GM19467 (cell line): ENCODE data around the gene AIFM2.

ENCODE experiments used
- ATAC-seq: cut with Tn5 transposase; IDR thresholded peaks from one replicate; pipeline ENCODE4 v1.9.1; 2021; ENCODE audit warnings: mild to moderate bottlenecking, moderate library complexity; ENCODE audit not compliant: unreplicated experiment

AIFM2 gene

DNA sequence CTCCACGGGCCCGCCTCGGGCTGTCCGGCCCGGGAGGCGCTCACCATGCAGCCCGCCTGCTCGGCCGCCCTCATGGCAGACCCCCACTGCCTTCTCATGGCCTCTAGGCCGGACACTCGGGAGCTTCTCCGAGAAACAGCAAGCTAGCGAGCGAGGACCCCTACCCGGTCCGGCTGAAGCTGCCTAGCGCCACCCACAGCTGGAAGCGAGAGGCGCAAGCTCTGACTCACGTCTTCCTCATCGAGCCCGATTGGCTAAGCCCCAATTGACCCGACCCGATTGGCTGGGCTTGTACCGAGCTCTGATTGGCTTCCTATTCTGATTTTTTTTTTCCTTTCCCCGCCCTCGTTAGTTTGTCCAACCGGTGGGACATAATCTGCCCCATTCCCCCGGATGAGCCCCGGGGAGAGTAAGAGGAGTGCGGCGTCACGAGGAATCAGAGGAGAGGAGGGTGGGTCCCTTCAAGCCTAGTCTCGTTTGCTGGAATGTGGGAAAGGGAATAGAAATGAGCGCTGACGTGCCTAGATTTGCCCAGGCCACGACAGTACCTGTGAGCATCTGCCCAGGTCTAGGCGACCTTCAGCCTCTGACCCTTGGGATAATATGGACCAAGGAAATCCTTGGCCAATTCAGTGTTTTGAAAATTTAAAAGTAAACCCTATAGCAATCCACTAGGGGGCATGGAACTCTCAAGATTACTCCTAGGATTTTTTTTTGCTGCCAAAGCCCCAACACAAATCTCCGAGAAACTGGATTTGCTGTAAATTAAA is 14.0 kb upstream of the AIFM2 start, which contains the start of gene TYSND1:
TSS of gene TYSND1 (minus strand) at position 212 of the 770 bp plus-strand sequence. CDS start at position 98, 114 bp downstream.
- peak; percentile 84 for ATAC-seq

DNA sequence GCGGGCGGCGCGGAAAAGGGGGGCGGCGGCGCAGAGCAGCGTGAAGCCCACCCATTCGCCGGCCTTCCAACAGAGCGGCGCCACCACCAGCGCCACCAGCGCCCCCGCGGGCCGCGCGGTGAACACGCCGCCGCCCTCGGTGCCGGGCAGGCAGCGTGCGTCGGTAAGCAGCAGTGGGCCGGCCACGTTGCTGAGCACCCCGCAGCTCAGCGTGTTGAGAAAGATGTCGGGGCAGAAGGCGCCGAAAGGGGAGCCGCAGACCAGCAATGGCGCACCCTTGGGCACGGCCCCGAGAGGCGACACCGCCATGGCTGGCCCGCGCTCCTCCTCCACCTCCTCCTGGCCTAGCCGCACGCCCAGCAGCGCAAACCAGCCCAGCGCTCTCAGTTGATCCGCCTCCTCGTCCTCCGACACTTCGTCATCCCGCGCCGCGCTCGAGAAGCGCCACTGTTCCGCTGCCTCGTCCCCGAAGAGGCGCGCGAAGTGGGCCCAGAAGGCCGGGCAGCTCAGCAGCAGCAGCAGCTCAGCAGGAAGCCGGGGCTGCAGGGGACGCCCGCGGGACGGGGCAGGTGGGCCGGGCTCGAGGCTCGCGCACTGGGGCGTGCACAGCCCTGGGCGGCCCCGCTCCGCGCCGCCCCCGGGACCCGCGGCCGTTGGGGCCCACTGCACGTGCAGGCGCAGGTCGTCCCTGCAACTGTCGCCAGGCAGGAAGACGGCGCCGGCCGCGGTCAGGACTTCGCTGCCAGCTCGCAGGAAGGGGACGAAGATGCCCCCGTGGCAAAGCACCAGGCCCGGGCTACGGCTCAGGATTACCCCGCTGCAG is 13.3 kb upstream of the AIFM2 start:
- ATAC-seq, result peak; percentile 37

DNA sequence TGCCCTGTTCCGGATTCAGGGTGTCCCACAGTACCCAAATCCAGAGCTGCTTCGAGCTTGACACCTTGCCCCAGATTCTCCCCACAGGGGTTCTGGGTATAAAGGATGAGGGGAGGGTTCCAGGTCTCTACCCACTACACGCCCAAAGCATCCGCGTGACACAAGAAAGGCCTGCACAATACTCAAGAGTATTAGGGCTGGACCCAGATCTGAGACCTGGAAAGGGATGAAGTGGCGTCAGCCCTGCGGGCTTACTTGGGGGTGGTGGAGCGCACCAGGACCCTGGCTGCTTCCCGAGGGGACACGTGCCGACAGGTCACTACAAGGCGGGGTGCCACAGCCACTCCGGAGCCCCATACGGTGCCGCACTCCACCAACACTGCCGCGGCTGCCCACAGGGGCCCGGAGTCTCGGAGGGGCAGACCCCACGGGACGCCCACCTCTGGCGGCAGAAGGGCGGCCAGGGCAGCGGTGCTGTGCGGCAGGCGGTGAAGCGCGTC is 12.6 kb upstream of the AIFM2 start:
- ATAC-seq, result peak; percentile 16

DNA sequence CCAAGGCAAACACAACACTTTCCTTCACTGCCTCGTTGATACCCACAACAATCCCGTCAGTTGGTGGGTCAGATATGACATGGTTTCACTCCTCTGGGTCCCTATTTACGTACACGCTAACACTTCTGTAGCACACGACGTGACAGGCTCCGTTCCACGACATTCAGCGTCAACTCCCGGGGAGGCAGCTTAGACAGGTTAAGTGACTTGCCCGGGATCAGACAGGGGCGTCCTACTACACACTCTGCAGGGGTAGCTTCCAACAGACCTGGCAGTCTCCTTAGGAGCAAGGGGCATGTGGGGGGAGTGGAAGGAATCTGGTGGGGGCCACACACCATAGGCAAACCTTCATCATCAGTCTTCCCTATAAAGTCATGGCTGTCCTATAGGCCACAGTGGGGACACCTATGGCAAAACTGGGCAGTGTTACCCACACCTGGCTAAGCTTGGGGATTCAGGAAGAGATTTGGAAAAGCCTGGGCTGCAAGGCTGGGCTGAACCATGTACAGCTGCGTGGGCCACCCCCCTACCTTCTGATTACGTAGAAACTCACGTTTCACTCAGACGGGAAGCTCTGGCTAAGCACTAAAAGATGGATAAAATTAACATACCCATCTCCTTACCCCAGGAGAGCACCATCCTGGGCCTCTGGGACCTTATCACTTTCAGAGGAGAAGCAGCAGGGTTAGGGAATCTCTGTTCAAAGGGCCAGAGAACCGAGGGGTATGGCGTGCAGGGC is 11.9 kb upstream of the AIFM2 start:
- no peak for ATAC-seq

DNA sequence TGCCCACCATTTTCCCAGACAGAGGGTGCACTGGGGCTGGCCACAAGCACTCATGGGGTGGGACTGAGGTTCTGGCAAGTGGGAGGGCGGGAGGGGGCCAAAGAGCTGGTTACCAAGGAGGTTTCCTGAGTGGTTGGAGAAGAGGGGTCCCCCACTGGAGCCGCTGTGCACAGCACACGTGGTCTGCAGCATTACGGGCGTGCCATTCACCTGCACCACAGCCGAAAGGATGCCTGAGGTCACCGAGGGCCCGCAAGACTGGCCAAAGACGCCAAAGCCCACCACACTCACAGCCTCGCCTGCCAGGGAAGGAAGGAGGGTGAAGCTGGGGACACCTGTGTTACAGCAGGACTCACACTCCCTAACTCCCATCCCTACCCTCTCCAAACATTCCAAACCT is 9.9 kb upstream of the AIFM2 start:
- ATAC-seq, result no peak

DNA sequence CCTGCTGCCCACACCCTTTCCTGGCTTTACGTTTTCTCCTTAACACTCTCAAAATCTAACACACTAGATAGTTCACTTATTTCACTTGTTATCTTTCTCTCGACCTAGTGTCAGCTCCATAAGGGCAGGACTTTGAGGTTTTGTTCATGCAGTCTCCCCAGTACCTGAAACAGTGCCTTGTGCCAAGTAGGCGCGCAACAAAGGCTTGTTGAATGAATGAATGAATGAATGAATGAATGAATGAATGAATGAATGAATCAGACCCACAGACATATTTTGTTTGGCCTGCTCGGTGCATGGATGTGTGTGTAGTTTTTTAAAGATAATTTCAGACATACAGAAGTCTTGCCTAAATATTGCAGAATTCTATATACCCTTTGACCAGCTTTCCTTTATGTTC is 7.7 kb upstream of the AIFM2 start:
- no peak for ATAC-seq

- ATAC-seq, result no peak
Measured at GRCh38 chr10:70139997-70140250, 7.3 kb upstream of the AIFM2 start.

DNA sequence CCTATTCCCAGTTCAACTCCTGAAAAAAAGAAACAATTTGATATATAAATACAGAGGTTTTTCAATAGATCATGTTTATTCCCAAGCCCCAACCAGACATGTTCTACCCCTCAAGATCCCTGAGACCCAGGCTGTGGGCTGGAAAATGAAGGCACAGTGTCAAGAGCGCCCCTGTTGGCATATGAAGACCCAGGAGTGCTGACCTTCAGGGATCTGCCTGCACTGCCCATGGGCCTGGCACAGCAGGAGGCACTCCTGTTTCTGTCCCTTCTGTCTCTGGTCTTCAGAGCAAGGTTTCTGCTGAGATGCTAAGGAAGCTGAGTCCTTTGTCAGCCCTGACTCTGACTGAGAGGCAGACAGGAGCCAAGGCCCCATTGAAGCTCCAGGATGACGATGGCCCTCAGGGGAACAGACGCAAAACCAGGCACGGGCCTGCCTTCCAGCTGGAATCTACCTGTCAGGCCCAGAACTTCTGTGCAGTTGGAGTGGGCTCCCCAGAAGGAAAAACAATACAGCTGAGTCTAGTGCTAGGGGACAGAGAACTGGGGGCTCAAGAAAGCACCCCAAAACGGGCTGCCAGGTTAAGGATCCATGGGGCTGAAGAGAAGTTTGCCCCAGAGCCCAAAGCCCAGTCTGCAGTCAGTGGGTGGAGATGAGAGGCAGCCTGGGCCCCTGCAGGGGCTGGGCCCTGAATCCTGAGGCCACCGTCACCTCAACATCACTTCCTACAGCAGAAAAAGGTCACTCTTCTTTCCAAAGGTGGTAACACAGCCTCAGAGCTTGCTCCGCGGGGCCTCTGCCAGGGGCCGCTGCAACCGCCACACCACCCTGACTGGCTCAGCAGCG is 6.7 kb upstream of the AIFM2 start:
- ATAC-seq, result no peak

DNA sequence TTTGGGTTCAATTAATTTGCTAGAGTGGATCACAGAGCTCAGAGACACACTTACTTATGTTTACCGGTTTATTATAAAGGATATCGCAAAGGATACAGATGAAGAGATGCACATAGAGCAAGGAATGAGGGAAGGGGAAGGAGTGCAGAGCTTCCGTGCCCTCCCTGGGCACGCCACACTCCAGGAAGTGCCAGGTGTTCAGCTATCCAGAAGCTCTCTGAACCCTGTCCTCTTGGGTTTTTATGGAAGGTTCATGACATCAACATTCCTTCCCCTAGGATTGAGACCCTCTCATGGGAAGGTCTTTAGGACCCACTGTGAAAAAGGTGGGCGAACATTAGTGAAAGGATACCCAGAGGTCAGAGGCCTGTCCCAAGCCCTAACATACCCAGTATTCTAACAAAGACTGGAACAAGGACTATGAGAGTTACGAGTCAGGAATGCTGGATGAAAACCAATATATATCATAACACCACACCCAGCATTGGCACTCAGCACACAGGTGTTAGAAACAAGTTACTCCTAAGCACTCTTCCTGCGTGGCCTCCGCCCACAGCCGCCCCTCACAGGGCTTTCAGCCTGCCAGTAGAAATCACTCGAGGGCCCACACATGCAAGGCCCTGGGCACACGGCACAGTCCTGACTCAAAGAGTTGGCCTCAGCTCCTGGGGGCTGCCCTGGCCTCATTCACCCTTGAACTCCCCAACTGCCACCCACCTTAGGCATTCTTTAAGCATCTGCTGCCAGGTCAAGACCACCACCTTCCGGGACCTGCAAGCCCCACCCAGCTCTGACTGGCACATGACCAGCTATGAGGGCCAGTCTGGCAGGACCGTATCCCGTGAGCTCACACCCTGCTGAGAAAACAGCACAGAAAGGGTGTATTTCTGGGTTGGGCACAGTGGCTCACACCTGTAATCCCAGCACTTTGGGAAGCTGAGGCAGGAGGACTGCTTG is 5.6 kb upstream of the AIFM2 start:
- ATAC-seq, result no peak

DNA sequence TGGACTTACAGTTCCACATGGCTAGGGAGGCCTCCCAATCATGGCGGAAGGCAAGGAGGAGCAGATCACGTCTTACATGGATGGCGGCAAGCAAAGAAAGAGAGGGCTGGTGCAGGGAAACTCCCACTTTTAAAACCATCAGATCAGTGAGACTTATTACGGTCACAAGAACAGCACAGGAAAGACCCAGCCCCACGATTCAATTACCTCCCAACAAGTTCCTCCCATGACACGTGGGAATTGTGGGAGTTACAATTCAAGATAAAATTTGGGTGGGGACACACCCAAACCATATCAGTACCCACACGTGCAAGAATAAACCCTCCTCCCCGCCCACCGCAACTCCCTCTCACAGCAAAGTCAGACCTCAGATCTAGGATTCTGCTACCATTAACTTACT is 4.5 kb upstream of the AIFM2 start:
- no peak for ATAC-seq

- no peak for ATAC-seq
Measured at GRCh38 chr10:70135684-70136083, 3.1 kb upstream of the AIFM2 start.

- no peak for ATAC-seq
Measured at GRCh38 chr10:70135046-70135445, 2.4 kb upstream of the AIFM2 start.

GRCh38 chr10:70131560-70131937 is 1.1 kb downstream of the AIFM2 start:
- ATAC-seq, result no peak

- ATAC-seq, result no peak
Measured at GRCh38 chr10:70130878-70131559, 1.6 kb downstream of the AIFM2 start.

GRCh38 chr10:70126700-70127395 is 5.8 kb downstream of the AIFM2 start:
- no peak for ATAC-seq

GRCh38 chr10:70125918-70126552 is 6.6 kb downstream of the AIFM2 start:
- ATAC-seq, result no peak

GRCh38 chr10:70124918-70125317 is 7.7 kb downstream of the AIFM2 start:
- ATAC-seq, result no peak

DNA sequence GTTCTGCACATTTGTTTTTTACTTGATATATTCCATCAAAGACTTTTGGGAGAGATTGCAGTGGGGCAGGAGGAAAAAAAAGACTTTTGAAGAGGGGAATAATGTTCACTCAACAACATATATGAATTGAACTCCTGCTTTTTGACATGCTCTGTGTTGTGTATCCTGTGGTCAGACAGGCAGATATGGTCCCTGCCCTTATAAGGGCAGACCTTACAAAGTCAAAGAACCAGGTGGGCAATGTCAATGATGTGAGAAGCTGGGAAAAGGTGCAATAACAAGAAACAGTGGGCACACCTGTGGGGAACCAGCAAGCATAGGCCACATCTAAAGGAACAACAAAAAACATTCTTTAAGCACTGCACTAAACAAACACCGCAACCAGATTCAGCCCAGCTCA is 8.2 kb downstream of the AIFM2 start:
- ATAC-seq, result no peak
